SK-MEL-5 (cell line): Measurements from ENCODE around the gene TPPP. TPM values are rescaled to one million over a fixed set of nuclear protein-coding genes. Genes with fewer than 3 reads are reported as not detected.

Experiments
- total RNA-seq: library from RNA; depleted of rRNA; stranded (reverse); fragments of >200 nt; shearing (Covaris generic); gene quantifications from 2 replicates; pipeline ENCODE4 v1.2.3, GENCODE V29; 2014; rRNA removed

Gene TPPP
- total RNA-seq, 1 experiment from 2014 or later, result 5.1 TPM

Other genes with a start within 250 kb of the TPPP start
- 2.9 and 3.3 TPM in 2 replicates for gene SLC9A3, start 168.9 kb downstream of the TPPP start, total RNA-seq
- gene CEP72, start 81.0 kb downstream of the TPPP start, total RNA-seq, result 7.1 and 8.9 TPM in 2 replicates
- 5.9 and 8.6 TPM in 2 replicates for gene ZDHHC11B, start 91.4 kb upstream of the TPPP start, total RNA-seq
- 15.7 and 18.2 TPM in 2 replicates for gene ZDHHC11, start 157.6 kb upstream of the TPPP start, total RNA-seq
- 43.1 and 44.2 TPM in 2 replicates for gene BRD9, start 199.4 kb upstream of the TPPP start, total RNA-seq
- gene TRIP13, start 199.5 kb upstream of the TPPP start, total RNA-seq, result 43.7 and 47.0 TPM in 2 replicates